T-cell (primary cell): Measurements from ENCODE around the gene KIAA1549. TPM values are rescaled to one million over a fixed set of nuclear protein-coding genes. Genes with fewer than 3 reads are reported as not detected.

ENCODE experiments used
- ATAC-seq, 4 experiments: fragments of 200-7000 bp in 3 of 4; fragments of 150-1000 bp in 1 of 4; cut with Tn5 transposase; replicated peaks in 1 of 4; 1 replicate in 3 of 4; 2 replicates in 1 of 4; pipeline ENCODE4 v1.10.0; 2021; ENCODE audit warnings: moderate library complexity in 3 of 4, mild to moderate bottlenecking in 2 of 4, moderate number of reproducible peaks in 1 of 4
- CTCF ChIA-PET, 2 donors: fragments of 300-600 bp; sonication (Branson Sonifier 250); formaldehyde crosslinking; loops; one replicate each; lab custom pipeline; 2022; ENCODE audit warnings: antibody characterized with exemption in 2 of 2; lab: Charles Lee
- POLR2A ChIA-PET, 2 donors: fragments of 300-600 bp; sonication (Branson Sonifier 250); formaldehyde crosslinking; loops; one replicate each; lab custom pipeline; 2022; ENCODE audit warnings: antibody characterized with exemption in 2 of 2; lab: Charles Lee
- DNase-seq, 35 experiments: peaks; one replicate each; pipeline versions ENCODE4 v3.0.0 to v3.0.0-alpha.2; 2013 to 2023
- H3K27ac ChIP-seq: one replicate; pipeline ENCODE4 v1.5.1; 2013; ENCODE audit warnings: low read length
- H3K27me3 ChIP-seq, 2 experiments: replicated peaks in 1 of 2; 1 replicate in 1 of 2; 2 replicates in 1 of 2; pipeline versions ENCODE4 v1.6.1 to v1.7.0; 2013; ENCODE audit warnings: low read length in 1 of 2, mixed read lengths in 1 of 2; ENCODE audit not compliant: control insufficient read depth in 2 of 2, insufficient read depth in 2 of 2; ENCODE audit errors: extremely low read depth in 1 of 2
- H3K36me3 ChIP-seq, 2 donors: 1 replicate in 1 of 2; 2 replicates in 1 of 2; pipeline versions ENCODE4 v1.6.1 to v1.7.0; 2013; ENCODE audit warnings: low read length in 1 of 2; ENCODE audit not compliant: control insufficient read depth in 2 of 2, insufficient read depth in 1 of 2; ENCODE audit errors: extremely low read depth in 1 of 2
- H3K4me1 ChIP-seq, 2 experiments: 1 replicate in 1 of 2; 2 replicates in 1 of 2; pipeline versions ENCODE4 v1.6.1 to v1.7.0; 2013; ENCODE audit warnings: low read length in 2 of 2, mixed read lengths in 1 of 2; ENCODE audit not compliant: insufficient read depth in 2 of 2, control insufficient read depth in 1 of 2; ENCODE audit errors: extremely low read depth in 1 of 2
- H3K4me3 ChIP-seq, 2 donors: 1 replicate in 1 of 2; 2 replicates in 1 of 2; pipeline versions ENCODE4 v1.5.1 to v1.7.0; 2013; ENCODE audit warnings: mild to moderate bottlenecking in 2 of 2, low read length in 1 of 2, moderate library complexity in 1 of 2; ENCODE audit not compliant: control insufficient read depth in 1 of 2; ENCODE audit errors: extremely low read depth in 1 of 2
- H3K9me3 ChIP-seq: 2 replicates; pipeline ENCODE4 v1.7.0; 2013
- H3K27ac Mint-ChIP-seq, 2 donors: one replicate each; pipeline ENCODE4 v1.8.0; 2020 to 2021; ENCODE audit warnings: mild to moderate bottlenecking in 2 of 2, mixed read lengths in 2 of 2
- H3K27me3 Mint-ChIP-seq, 2 donors: one replicate each; pipeline ENCODE4 v1.8.0; 2021 to 2022; ENCODE audit warnings: mixed read lengths in 2 of 2
- H3K36me3 Mint-ChIP-seq: one replicate; pipeline ENCODE4 v1.8.0; 2021; ENCODE audit warnings: mixed read lengths
- H3K4me1 Mint-ChIP-seq, 3 donors: one replicate each; pipeline ENCODE4 v1.8.0; 2020 to 2022; ENCODE audit warnings: mixed read lengths in 3 of 3, mild to moderate bottlenecking in 1 of 3
- H3K4me3 Mint-ChIP-seq, 3 donors: one replicate each; pipeline ENCODE4 v1.8.0; 2020 to 2022; ENCODE audit warnings: mild to moderate bottlenecking in 3 of 3, mixed read lengths in 3 of 3, moderate library complexity in 3 of 3
- H3K9me3 Mint-ChIP-seq, 3 donors: one replicate each; pipeline ENCODE4 v1.8.0; 2020 to 2022; ENCODE audit warnings: mixed read lengths in 3 of 3
- whole genome bisulfite sequencing: methylation state at CpG from one replicate; pipeline ENCODE4 v1.1.5; 2013; ENCODE audit warnings: missing lambda C conversion rate; ENCODE audit not compliant: insufficient coverage; 5-methylcytosine and 5-hydroxymethylcytosine counted together
- total RNA-seq, 35 experiments: library from RNA in 6 of 35; stranded (reverse) in 6 of 35; fragments of 120-200 nt in 1 of 35; gene quantifications; one replicate each; pipeline versions ENCODE4 v1.2.1 to v1.2.4 and lab custom pipeline; 2013 to 2026

The KIAA1549 gene
- total RNA-seq, 5 donors from 2014 or later (not counting 1 experiment from before 2014, with no cell fraction given) = 0.05 to 0.29 (median 0.15) TPM

DNA sequence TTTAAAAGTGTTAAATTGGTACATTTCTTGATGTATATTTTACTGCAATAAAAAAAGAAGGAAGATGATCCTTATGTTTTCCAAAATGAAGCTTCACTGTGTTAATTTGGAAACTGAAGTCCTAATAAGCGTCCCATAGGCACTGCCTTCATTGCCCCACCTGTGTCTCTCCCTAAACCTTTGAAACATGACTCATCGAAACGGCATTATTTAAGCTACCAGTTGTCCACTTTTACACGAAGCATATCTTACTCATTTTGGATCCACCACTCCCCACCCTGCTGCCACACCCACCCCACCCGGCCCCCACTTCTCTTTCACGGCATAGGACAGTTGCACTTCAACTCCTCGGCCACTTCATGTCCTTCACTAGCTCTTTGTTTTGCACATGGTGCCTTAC, 85.5 kb downstream of the KIAA1549 start:
- H3K9me3 Mint-ChIP-seq = no peaks in the 10 kb centered on the region
- no peak for DNase-seq
- CTCF ChIA-PET = interaction anchor here (0.6 to 1.4 kb wide), 3 partner anchors 9 to 10 kb away, joined by 3 to 10 read pairs (median 5); no protein-coding TSS in a partner anchor

DNA sequence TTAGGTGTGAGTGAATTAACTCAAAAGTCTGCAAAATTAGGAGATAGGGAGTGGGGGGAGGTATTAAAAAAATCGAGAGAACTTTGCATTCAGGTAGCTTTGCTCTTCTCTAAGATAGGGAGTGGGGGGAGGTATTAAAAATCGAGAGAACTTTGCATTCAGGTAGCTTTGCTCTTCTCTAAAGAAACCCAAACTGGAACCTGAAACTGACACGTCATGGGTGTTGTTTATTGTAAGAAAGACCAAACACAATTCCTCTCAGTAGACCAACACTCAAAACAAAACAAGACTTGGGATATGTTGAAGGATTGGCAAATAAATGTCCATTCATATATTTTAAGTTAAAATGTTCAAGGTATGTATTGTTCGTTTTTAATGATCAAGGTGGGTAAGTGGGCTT, 87.9 kb downstream of the KIAA1549 start:
- Mint-ChIP-seq H3K27me3 (peaks cover 4 to 8% of the 10 kb centered on the region in 2 donors), H3K4me1 (peaks cover 5 to 7% (median 5%) of the 10 kb centered on the region in 3 donors), H3K4me3 (no peak overlapping the region), H3K9me3 (no peaks in the 10 kb centered on the region), H3K27ac (no peak overlapping the region), H3K36me3 (no peaks in the 10 kb centered on the region)
- Histone ChIP-seq H3K9me3 (no peaks in the 10 kb centered on the region), H3K27me3 (peaks cover 0 to 10% of the 10 kb centered on the region in 2 experiments), H3K4me1 (peaks cover 0 to 1% of the 10 kb centered on the region in 2 experiments), H3K27ac (no peak overlapping the region), H3K36me3 (no peaks in the 10 kb centered on the region), H3K4me3 (no peak overlapping the region)
- ATAC-seq (no peak), DNase-seq (no peak)
- ChIA-PET POLR2A (no interaction called here), CTCF (no interaction called here)
- WGBS = 100% methylated on average over 1 of the region's 4 CpGs

More for the DNA sequence above, 85.5 kb downstream of the KIAA1549 start:
- H3K36me3 Mint-ChIP-seq = no peaks in the 10 kb centered on the region
- H3K4me3 Mint-ChIP-seq = no peak overlapping the region
- Histone ChIP-seq H3K9me3 (no peaks in the 10 kb centered on the region), H3K4me3 (no peak overlapping the region), H3K27ac (no peak overlapping the region), H3K27me3 (peaks cover 0 to 12% of the 10 kb centered on the region in 2 experiments), H3K4me1 (peaks cover 0 to 3% of the 10 kb centered on the region in 2 experiments), H3K36me3 (no peaks in the 10 kb centered on the region)
- WGBS = 84% methylated on average over 7 of the region's 7 CpGs
- no peak for ATAC-seq
- POLR2A ChIA-PET = interaction anchor here in 1 of 2 donors (0.7 kb wide), 1 partner anchor 417 kb away, joined by 5 read pairs; no protein-coding TSS in a partner anchor
- peaks cover 14 to 26% (median 26%) of the 10 kb centered on the region in 3 donors for H3K4me1 Mint-ChIP-seq
- peaks cover 4 to 18% of the 10 kb centered on the region in 2 donors for H3K27me3 Mint-ChIP-seq
- H3K27ac Mint-ChIP-seq = no peak overlapping the region

DNA sequence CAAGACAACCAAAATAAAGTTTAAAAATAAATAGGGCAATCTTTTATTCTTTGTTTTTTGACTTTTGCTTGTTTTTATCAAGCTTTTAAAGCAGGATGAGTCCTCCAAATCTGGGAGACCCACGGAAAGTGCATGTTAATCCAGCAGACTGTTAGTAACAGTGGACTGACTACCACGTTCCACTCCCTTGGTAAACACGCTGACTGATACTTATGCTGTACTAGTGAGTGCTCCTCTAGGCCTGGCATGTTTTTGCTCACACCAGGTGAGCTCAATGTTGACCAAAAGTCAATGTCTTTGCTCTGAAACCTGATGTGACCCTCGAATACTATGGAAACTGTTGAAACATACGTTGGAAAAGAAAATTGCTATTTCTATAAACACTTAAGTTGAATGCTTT, 88.4 kb downstream of the KIAA1549 start:
- Histone ChIP-seq H3K27me3 (peaks cover 0 to 10% of the 10 kb centered on the region in 2 experiments), H3K4me1 (no peaks in the 10 kb centered on the region), H3K36me3 (no peaks in the 10 kb centered on the region), H3K9me3 (no peaks in the 10 kb centered on the region), H3K4me3 (no peak overlapping the region), H3K27ac (no peak overlapping the region)
- Mint-ChIP-seq H3K4me3 (no peak overlapping the region), H3K36me3 (no peaks in the 10 kb centered on the region), H3K27ac (no peak overlapping the region), H3K4me1 (peaks cover under 1 to 5% (median 3%) of the 10 kb centered on the region in 3 donors), H3K9me3 (no peaks in the 10 kb centered on the region), H3K27me3 (peaks cover 4 to 8% of the 10 kb centered on the region in 2 donors)
- CTCF ChIA-PET = interaction anchor here in 1 of 2 donors (1.0 kb wide), 1 partner anchor 124 kb away, joined by 3 read pairs; no protein-coding TSS in a partner anchor
- POLR2A ChIA-PET = no interaction called here
- DNase-seq (no peak), ATAC-seq (no peak)
- 91% methylated on average over 4 of the region's 5 CpGs for WGBS

DNA sequence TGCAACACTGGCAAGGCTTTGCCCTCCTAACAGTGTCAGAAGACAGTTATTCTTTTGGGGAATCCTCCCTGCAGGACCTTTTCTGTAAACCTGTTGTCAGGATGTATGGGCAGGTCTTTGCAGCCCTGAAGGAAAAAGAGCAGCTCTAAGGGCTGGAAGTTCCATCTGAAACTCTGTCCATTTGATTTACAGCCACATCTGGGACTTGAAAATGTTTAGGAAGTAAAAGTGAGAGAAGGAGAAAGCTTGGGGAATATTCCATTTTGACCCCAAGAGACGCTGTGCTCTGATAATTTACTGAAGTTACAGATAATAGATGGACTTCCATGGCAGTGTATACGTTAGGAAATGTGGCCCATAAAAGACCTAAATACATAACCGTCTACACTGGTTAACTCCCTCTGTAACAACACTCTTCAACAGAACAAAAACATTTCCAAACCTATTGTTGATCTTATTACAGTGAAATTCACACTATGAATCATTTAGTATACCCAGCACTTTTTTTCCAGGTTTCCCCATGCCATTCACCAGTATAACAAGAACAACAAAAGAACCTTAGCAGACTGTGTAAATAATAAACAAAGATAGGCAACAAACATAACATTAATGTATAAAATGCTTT, 89.1 kb downstream of the KIAA1549 start:
- no peak overlapping the region for H3K27ac ChIP-seq
- H3K27me3 Mint-ChIP-seq = peaks cover 4 to 8% of the 10 kb centered on the region in 2 donors
- H3K36me3 ChIP-seq = no peaks in the 10 kb centered on the region
- H3K4me1 ChIP-seq = no peaks in the 10 kb centered on the region
- CTCF ChIA-PET = interaction anchor here in 1 of 2 donors (0.6 to 1.0 kb wide), 2 partner anchors 125 to 285 kb away, joined by 3 read pairs; no protein-coding TSS in a partner anchor
- no peak overlapping the region for H3K4me3 ChIP-seq
- WGBS = 80% methylated on average over 2 of the region's 3 CpGs
- H3K36me3 Mint-ChIP-seq = no peaks in the 10 kb centered on the region
- H3K4me1 Mint-ChIP-seq = peaks cover 0 to 6% (median 6%) of the 10 kb centered on the region in 3 donors
- H3K27me3 ChIP-seq = peaks cover 0 to 10% of the 10 kb centered on the region in 2 experiments
- no peak for ATAC-seq
- H3K27ac Mint-ChIP-seq = no peak overlapping the region
- POLR2A ChIA-PET = no interaction called here
- no peaks in the 10 kb centered on the region for H3K9me3 Mint-ChIP-seq
- no peak for DNase-seq
- no peak overlapping the region for H3K4me3 Mint-ChIP-seq
- no peaks in the 10 kb centered on the region for H3K9me3 ChIP-seq

DNA sequence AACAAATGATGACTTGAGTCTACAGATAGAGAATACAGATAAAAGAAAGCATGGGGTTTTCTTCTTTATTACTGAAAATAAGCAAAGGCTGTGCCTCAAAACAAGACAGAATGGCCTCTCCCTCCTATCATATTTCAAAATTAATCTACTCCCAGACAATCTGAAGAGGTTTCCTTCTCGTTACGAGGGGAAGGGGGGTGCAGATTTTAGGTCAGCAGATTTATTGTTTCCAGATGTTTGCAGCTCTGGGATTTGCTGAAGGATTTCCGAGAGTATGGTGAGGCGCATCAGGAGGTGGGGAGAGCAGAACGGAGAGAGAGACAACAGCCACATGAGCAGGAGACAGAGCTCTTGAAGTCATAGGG, 89.8 kb downstream of the KIAA1549 start:
- peaks cover 4 to 8% of the 10 kb centered on the region in 2 donors for H3K27me3 Mint-ChIP-seq
- H3K27ac Mint-ChIP-seq = no peak overlapping the region
- ChIA-PET POLR2A (no interaction called here), CTCF (no interaction called here)
- peaks cover 2 to 9% (median 8%) of the 10 kb centered on the region in 3 donors for H3K4me1 Mint-ChIP-seq
- no peaks in the 10 kb centered on the region for H3K9me3 Mint-ChIP-seq
- no peak overlapping the region for H3K27ac ChIP-seq
- ATAC-seq (no peak), DNase-seq (no peak)
- no peak overlapping the region for H3K4me3 Mint-ChIP-seq
- H3K4me3 ChIP-seq = no peak overlapping the region
- peaks cover 2 to 6% of the 10 kb centered on the region in 2 experiments for H3K4me1 ChIP-seq
- H3K36me3 Mint-ChIP-seq = no peaks in the 10 kb centered on the region
- peaks cover 0 to 8% of the 10 kb centered on the region in 2 experiments for H3K27me3 ChIP-seq
- H3K9me3 ChIP-seq = no peaks in the 10 kb centered on the region
- 100% methylated on average over 3 of the region's 5 CpGs for WGBS
- H3K36me3 ChIP-seq = no peaks in the 10 kb centered on the region

DNA sequence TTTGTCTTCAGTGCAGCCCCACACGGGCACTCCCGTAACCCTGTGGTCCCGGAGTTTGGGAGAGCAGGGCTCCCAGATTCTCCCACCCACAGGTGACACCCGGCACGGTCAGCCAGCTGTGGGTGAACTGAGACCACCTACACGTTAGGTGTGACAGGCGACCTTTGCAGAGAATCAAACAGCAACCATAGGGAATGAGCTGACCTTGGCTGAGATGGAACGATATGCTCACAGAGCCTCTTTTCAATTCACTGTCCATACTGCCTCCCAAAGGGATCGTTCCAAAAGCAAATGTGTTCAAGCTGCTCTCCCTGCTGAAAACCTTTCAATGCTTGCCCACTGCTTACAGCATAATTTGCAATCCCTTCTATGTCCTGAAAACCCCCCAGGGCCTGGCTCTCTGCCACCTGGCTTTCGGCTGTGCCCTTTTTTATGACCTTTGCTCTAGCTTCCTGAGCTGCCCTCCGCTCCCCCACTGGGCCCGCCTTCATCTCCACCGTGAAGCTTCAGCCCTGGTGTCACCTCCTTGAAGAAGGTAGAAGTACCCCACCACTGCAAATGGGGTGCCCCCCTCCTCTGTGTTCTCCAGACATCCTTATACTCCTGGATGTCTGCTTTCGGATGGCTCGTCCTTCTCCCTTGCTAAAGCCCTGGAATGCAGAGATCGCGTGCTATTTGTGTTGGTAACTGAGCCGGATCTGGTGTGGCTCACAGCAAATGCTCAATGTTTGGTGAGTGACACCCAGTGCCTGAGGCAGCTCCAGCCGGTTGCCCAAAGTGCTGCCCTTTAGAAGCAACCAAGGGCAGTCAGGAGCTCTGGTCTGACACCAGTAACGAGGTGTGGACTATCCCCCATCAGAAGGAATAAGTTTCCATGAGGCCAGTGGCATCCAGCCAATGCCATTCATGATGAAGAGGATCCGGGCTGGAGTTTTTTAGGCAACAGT, 90.4 kb downstream of the KIAA1549 start:
- ATAC-seq (no peak), DNase-seq (no peak)
- H3K27me3 ChIP-seq = peaks cover 0 to 7% of the 10 kb centered on the region in 2 experiments
- H3K27me3 Mint-ChIP-seq = peaks cover 0 to 8% of the 10 kb centered on the region in 2 donors
- H3K36me3 Mint-ChIP-seq = no peaks in the 10 kb centered on the region
- 89% methylated on average over 19 of the region's 21 CpGs for WGBS
- no peak overlapping the region for H3K27ac Mint-ChIP-seq
- CTCF ChIA-PET = no interaction called here
- POLR2A ChIA-PET = no interaction called here
- no peak overlapping the region for H3K4me3 Mint-ChIP-seq
- H3K4me3 ChIP-seq = no peak overlapping the region
- H3K4me1 ChIP-seq = peaks cover 3 to 9% of the 10 kb centered on the region in 2 experiments
- peaks cover 5 to 12% (median 11%) of the 10 kb centered on the region in 3 donors for H3K4me1 Mint-ChIP-seq
- no peaks in the 10 kb centered on the region for H3K9me3 ChIP-seq
- H3K27ac ChIP-seq = no peak overlapping the region
- no peaks in the 10 kb centered on the region for H3K9me3 Mint-ChIP-seq
- H3K36me3 ChIP-seq = no peaks in the 10 kb centered on the region
